Measurements from ENCODE around the gene PPHLN1. TPM values are rescaled to one million over a fixed set of nuclear protein-coding genes. Genes with fewer than 3 reads are reported as not detected.
A peak's percentile ranks its signal among the peaks of the same experiment; 100 is the strongest.

The PPHLN1 gene
- total RNA-seq, 4 donors from 2014 or later = 63.2 to 175 (median 68.1) TPM

DNA sequence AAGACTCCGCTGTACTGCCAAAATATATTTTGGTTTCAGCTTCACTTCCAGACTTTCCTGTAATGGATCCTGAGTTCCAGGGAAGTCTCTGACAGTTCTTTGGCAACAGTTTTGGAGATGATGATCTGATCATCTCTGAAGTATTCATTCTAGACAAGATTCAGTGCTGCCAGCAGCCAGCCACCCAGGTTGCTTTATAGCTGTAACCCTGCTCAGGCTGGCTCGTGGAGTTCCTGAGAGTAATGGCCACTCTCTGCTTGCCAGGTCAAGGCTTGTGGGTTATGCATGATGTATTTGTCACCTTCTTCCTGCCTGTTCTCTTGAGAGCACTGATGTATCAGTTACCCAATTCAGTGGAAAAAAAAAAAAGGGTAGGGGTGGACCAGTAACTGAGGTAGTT, 124.3 kb downstream of the PPHLN1 start:
- Histone ChIP-seq H3K36me3 (peaks cover 0 to 25% (median 2%) of the 10 kb centered on the region in 3 donors), H3K4me1 (no peaks in the 10 kb centered on the region), H3K4me3 (no peak overlapping the region), H3K27me3 (no peaks in the 10 kb centered on the region), H3K27ac (no peak overlapping the region), H3K9me3 (no peaks in the 10 kb centered on the region)
- TF ChIP-seq, protein P1, sequence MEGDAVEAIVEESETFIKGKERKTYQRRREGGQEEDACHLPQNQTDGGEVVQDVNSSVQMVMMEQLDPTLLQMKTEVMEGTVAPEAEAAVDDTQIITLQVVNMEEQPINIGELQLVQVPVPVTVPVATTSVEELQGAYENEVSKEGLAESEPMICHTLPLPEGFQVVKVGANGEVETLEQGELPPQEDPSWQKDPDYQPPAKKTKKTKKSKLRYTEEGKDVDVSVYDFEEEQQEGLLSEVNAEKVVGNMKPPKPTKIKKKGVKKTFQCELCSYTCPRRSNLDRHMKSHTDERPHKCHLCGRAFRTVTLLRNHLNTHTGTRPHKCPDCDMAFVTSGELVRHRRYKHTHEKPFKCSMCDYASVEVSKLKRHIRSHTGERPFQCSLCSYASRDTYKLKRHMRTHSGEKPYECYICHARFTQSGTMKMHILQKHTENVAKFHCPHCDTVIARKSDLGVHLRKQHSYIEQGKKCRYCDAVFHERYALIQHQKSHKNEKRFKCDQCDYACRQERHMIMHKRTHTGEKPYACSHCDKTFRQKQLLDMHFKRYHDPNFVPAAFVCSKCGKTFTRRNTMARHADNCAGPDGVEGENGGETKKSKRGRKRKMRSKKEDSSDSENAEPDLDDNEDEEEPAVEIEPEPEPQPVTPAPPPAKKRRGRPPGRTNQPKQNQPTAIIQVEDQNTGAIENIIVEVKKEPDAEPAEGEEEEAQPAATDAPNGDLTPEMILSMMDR (IDR thresholded peaks at IDR 0.05) = no peak
- no peak for TF ChIP-seq POLR2A (IDR thresholded peaks at IDR 0.05)
- DNase-seq = no peak

DNA sequence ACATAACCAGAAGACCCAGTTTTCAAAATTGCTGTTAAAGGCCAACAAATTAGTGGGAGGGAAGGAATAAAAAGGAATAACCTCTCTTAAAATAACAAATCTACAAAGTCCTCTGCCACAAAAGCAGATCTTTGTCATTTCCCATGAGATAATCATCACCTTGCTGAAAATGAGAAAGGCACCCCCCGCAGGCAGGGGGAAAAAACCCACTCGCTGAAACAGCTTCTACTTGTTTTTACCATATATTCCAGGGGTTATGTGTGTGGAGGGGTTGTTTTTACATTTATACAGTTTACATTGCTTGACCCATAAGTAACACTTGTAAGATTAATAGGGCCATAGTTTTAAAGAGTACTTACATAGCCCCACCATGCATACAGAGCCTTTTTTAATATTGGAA, 132.6 kb downstream of the PPHLN1 start:
- Histone ChIP-seq H3K4me3 (no peak overlapping the region), H3K4me1 (no peaks in the 10 kb centered on the region), H3K9me3 (no peaks in the 10 kb centered on the region), H3K27me3 (no peaks in the 10 kb centered on the region), H3K36me3 (no peaks in the 10 kb centered on the region), H3K27ac (no peak overlapping the region)
- DNase-seq = no peak
- no peak for TF ChIP-seq POLR2A (IDR thresholded peaks at IDR 0.05)
- TF ChIP-seq, protein P1 (IDR thresholded peaks at IDR 0.05) = no peak

DNA sequence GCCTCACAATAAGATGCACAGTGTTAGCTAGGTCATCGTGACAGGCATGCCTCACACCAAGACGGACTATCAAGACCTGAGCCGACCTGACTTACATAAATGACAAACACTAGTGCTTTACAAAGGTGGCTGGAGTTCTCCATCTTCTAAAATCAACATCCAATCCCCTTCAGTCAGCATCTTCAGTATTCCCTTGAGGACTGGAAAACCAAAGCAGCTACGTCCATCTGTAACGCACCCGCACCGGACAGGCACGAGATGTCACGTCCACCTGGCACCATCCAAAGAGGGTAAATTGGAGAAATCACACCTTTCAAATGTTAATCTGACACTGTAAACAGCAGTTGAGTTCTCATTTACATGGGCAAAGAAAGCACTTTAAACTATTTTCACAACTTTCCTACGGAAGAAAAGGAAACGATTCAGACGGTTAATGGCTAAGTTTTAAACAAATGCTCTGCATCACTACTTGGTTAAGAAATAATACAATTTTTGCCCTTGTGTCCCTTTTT, 133.4 kb downstream of the PPHLN1 start:
- no peak overlapping the region for H3K4me3 ChIP-seq
- no peaks in the 10 kb centered on the region for H3K9me3 ChIP-seq
- H3K4me1 ChIP-seq = no peaks in the 10 kb centered on the region
- no peak overlapping the region for H3K27ac ChIP-seq
- H3K27me3 ChIP-seq = no peaks in the 10 kb centered on the region
- no peak for DNase-seq
- no peak for TF ChIP-seq POLR2A (IDR thresholded peaks at IDR 0.05)
- TF ChIP-seq, protein P1 (IDR thresholded peaks at IDR 0.05) = no peak
- H3K36me3 ChIP-seq = no peaks in the 10 kb centered on the region

DNA sequence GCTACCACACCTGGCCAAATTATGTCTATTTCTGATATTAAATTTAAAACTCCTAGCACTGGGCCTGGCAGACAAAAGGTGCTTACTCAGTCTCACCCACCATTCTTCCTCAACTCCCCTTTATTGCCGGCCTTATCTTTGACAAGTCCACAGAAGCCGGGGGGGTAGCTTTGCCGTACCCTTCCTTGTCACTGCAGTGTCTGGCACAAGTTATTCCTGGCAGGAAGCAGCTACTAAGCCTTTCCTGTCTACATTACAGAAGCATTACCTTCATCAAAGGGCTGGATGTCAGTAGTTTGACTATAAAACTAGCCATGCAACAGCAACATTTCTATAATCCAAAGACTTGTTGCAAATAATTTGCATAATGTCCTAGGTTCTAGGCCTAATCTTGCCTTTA, 136.5 kb downstream of the PPHLN1 start:
- TF ChIP-seq, protein P1 (IDR thresholded peaks at IDR 0.05) = no peak
- TF ChIP-seq POLR2A (IDR thresholded peaks at IDR 0.05) = no peak
- no peaks in the 10 kb centered on the region for H3K9me3 ChIP-seq
- no peaks in the 10 kb centered on the region for H3K27me3 ChIP-seq
- no peaks in the 10 kb centered on the region for H3K4me1 ChIP-seq
- DNase-seq = no peak
- no peaks in the 10 kb centered on the region for H3K36me3 ChIP-seq
- H3K4me3 ChIP-seq = no peak overlapping the region
- H3K27ac ChIP-seq = no peak overlapping the region

DNA sequence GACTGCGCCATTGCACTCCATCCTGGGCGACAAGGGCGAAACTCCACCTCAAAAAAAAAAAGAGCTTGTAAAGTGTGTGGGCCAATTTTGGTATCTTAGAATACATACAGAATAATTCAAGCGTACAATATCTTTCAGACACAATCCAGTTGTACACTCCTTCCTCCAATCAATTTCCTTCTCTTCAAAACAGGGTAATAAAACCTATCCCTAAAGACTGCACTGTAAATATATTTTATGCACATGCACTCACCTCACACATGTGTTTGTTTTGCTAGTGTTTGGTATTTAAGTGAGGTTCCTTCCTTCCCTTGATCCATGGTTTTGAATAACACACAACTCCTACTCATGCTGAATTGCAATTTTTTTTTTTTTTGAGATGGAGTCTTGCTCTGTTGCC, 137.7 kb downstream of the PPHLN1 start:
- no peaks in the 10 kb centered on the region for H3K4me1 ChIP-seq
- H3K27ac ChIP-seq = no peak overlapping the region
- H3K9me3 ChIP-seq = no peaks in the 10 kb centered on the region
- no peaks in the 10 kb centered on the region for H3K27me3 ChIP-seq
- no peak for DNase-seq
- H3K4me3 ChIP-seq = no peak overlapping the region
- H3K36me3 ChIP-seq = no peaks in the 10 kb centered on the region
- no peak for TF ChIP-seq POLR2A (IDR thresholded peaks at IDR 0.05)
- TF ChIP-seq, protein P1 (IDR thresholded peaks at IDR 0.05) = no peak

DNA sequence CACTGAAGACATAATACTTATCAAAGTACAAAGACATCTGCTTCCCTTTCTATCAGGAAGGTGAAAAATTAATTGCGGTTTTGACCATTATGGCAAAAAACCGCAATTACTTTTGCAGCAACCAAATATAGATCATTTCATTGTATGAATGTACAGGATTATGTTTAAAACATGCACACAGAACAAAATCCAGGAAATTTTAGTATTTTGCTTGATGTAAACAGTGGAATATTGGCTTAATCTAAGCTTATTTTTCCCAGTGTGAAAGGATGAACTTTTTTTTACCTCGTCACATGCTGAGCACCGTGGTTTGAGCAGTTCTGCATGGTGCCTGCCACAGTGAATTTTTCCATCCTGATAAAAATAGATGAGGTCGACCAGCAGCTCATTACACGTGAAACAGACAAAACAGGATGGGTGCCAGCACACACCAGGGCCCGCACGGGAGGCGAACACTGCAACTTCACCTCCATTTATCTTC, 142.4 kb downstream of the PPHLN1 start:
- peak overlapping the region in 2 of 4 donors; percentile 0 to 74 for H3K27ac ChIP-seq
- peak in 2 of 3 donors; percentile 63 to 66 for DNase-seq
- TF ChIP-seq POLR2A (IDR thresholded peaks at IDR 0.05) = no peak
- TF ChIP-seq, protein P1 (IDR thresholded peaks at IDR 0.05) = no peak
- H3K4me3 ChIP-seq = no peak overlapping the region
- no peaks in the 10 kb centered on the region for H3K27me3 ChIP-seq
- no peaks in the 10 kb centered on the region for H3K9me3 ChIP-seq
- H3K4me1 ChIP-seq = peaks cover 0 to 7% (median 0%) of the 10 kb centered on the region in 4 donors
- no peaks in the 10 kb centered on the region for H3K36me3 ChIP-seq

Data from Peyer's patch (tissue), 4 donors.